ENCODE data around the gene ZNF18. TPM values are rescaled to one million over a fixed set of nuclear protein-coding genes. Genes with fewer than 3 reads are reported as not detected.

ZNF18 gene
- total and polyA plus RNA-seq, 2 of the 4 experiments (the other 2 are of a cell fraction), result 4.5 to 11.7 TPM

DNA sequence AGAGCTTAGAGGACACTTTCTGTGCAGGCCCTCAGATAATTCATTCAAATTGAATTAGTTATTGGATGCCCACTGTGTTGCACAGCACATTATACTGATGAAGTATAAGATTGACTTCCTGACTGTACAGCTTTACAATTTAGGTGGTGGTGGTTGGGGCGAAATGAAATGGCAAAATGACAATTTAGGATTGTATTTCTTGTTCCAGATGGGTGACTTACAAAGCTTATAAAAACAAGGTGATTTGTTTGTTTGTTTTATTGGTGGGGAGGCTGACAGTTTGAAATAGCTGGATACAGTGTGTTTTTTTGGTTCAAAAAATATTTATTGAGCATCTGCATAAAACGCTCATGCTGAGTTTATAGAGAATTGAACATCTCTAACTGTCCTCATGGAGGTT, 25.0 kb upstream of the ZNF18 start:
- H3K9me1 ChIP-seq (ENCODE audit: insufficient read depth, low read length), result 0 out of 2 replicates have a peak, but pooled peaks cover 2% of the 10 kb centered on the region
- H3K4me2 ChIP-seq (ENCODE audit: low read depth, low read length), result peak overlapping the region; percentile 53
- in situ Hi-C loops (cut with MboI; ENCODE audit: low sequenced_read_pairs), result no loop called here
- H2BK120ac ChIP-seq (ENCODE audit: low read depth, low read length), result no peak overlapping the region
- peaks cover 21 to 46% of the 10 kb centered on the region in 2 experiments for H3K79me1 ChIP-seq (ENCODE audit: low read depth in 1 of 2, low read length in 2 of 2)
- peaks cover 52% of the 10 kb centered on the region; the same call in 1 of the 2 replicates for H4K20me1 ChIP-seq (ENCODE audit: insufficient read depth, low read length)
- no peak overlapping the region for H4K91ac ChIP-seq (ENCODE audit: insufficient read depth, low read depth, low read length)
- H3K4me1 ChIP-seq (ENCODE audit: control insufficient read depth, insufficient read depth, low read length), result peaks cover 2% of the 10 kb centered on the region
- no peak overlapping the region for H2BK15ac ChIP-seq (ENCODE audit: low read depth, low read length)
- no peak overlapping the region for H4K5ac ChIP-seq (ENCODE audit: low read depth, low read length)
- H3K14ac ChIP-seq (replicated peaks; ENCODE audit: low read depth, low read length), result no peak overlapping the region
- peaks cover 1% of the 10 kb centered on the region; the same call in 1 of the 2 replicates for H3K36me3 ChIP-seq (ENCODE audit: control insufficient read depth, insufficient read depth, low read length)
- H3K27me3 ChIP-seq (ENCODE audit: control insufficient read depth, insufficient read depth, low read length), result peaks cover 3% of the 10 kb centered on the region; the same call in 1 of the 2 replicates
- ChIA-PET CTCF (interaction anchor here (1.0 kb wide), 1 partner anchor 9 kb away, joined by 3 read pairs; no protein-coding TSS in a partner anchor), POLR2A (ENCODE audit: unreplicated experiment) (no interaction called here)
- H2BK5ac ChIP-seq (ENCODE audit: low read depth, low read length, poor library complexity, severe bottlenecking), result no peak overlapping the region
- H2AFZ ChIP-seq (replicated peaks; ENCODE audit: low read length, poor library complexity), result no peak overlapping the region
- H3K4ac ChIP-seq (ENCODE audit: low read depth, low read length), result no peak overlapping the region
- no peaks in the 10 kb centered on the region for H3K9me3 ChIP-seq (ENCODE audit: control insufficient read depth, insufficient read depth, low read length)
- H2AK9ac ChIP-seq (replicated peaks; ENCODE audit: low read depth, low read length, poor library complexity), result no peak overlapping the region
- BruUV-seq (replicated peaks), result no TSS peak
- TF ChIP-seq, protein P1, sequence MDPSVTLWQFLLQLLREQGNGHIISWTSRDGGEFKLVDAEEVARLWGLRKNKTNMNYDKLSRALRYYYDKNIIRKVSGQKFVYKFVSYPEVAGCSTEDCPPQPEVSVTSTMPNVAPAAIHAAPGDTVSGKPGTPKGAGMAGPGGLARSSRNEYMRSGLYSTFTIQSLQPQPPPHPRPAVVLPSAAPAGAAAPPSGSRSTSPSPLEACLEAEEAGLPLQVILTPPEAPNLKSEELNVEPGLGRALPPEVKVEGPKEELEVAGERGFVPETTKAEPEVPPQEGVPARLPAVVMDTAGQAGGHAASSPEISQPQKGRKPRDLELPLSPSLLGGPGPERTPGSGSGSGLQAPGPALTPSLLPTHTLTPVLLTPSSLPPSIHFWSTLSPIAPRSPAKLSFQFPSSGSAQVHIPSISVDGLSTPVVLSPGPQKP (IDR thresholded peaks at IDR 0.05; ENCODE audit: borderline replicate concordance, low read depth, low read length), result no peak
- no peak overlapping the region for H3K9ac ChIP-seq (ENCODE audit: low read depth, low read length)
- no peak overlapping the region for H3K27ac ChIP-seq (ENCODE audit: insufficient read depth, low read length)
- H3K56ac ChIP-seq (ENCODE audit: extremely low read depth, insufficient read depth, low read length), result no peak overlapping the region
- H3K18ac ChIP-seq (ENCODE audit: low read depth, low read length), result no peak overlapping the region
- peak overlapping the region; percentile 14; the same call in 1 of the 2 replicates for H3K4me3 ChIP-seq (ENCODE audit: insufficient read depth, low read depth, low read length)
- peak overlapping the region; percentile 36; the same call in 1 of the 2 replicates for H3K23ac ChIP-seq (ENCODE audit: low read depth, low read length)
- no peak overlapping the region for H2AK5ac ChIP-seq (ENCODE audit: low read depth, low read length)
- DNase-seq (no peak), ATAC-seq (ENCODE audit: low read depth) (no peak)
- no peak overlapping the region for H4K8ac ChIP-seq (ENCODE audit: low read depth in 2 of 2, low read length in 2 of 2)
- no CpG with 5 or more reads among the region's 2 CpGs for WGBS, 2 experiments (ENCODE audit: extremely low coverage in 2 of 2, insufficient read length in 1 of 2)
- intact Hi-C loops (cut with micrococcal nuclease), result no loop called here
- dilution Hi-C loops (cut with HindIII; ENCODE audit: low sequenced_read_pairs, unreplicated experiment), result no loop called here
- no peak overlapping the region for H2BK20ac ChIP-seq (ENCODE audit: low read depth, low read length)

Data from IMR-90 (cell line).